Measurements from ENCODE around the gene PFKFB4.

GRCh38 chr3:48600711-48601621 is 44.4 kb upstream of the PFKFB4 start:
- TF ChIP-seq CTCF (IDR thresholded peaks at IDR 0.05 in 8 of 11, conservative IDR thresholded peaks at IDR 0.05 in 3 of 11) (no peak), POLR2AphosphoS5 (IDR thresholded peaks at IDR 0.05) (peak in 1 of 3 donors; percentile 36)

All from spleen (tissue), 7 donors.